IMR-90 (cell line): ENCODE measurements around the gene GRIK1. TPM values are rescaled to one million over a fixed set of nuclear protein-coding genes. Genes with fewer than 3 reads are reported as not detected.

ENCODE experiments used
- ATAC-seq: fragments of 200-7000 bp; cut with Tn5 transposase; 2 replicates; pipeline ENCODE4 v1.9.1; 2020; ENCODE audit warnings: low read depth, mild to moderate bottlenecking, moderate library complexity
- BruUV-seq: library from RNA; stranded (reverse); fragments of 400-500 nt; replicated peaks from 2 replicates; lab custom pipeline; 2021; lab: Mats Ljungman, UMichigan
- CTCF ChIA-PET: fragments of 300-600 bp; formaldehyde crosslinking; extraction: SDS; loops from one replicate; lab custom pipeline; 2021; ENCODE audit warnings: antibody characterized with exemption; lab: Yijun Ruan, JAX
- POLR2A ChIA-PET: fragments of 300-600 bp; sonication (Branson Sonifier 250); formaldehyde crosslinking; loops from one replicate; lab custom pipeline; 2022; ENCODE audit warnings: antibody characterized with exemption; ENCODE audit not compliant: unreplicated experiment; lab: Charles Lee
- DNase-seq: peaks from one replicate; pipeline ENCODE4 v3.0.0; 2013
- H2AFZ ChIP-seq: replicated peaks from 2 replicates; pipeline ENCODE3; 2013; ENCODE audit warnings: low read length, mild to moderate bottlenecking; ENCODE audit not compliant: poor library complexity
- H2AK5ac ChIP-seq: 2 replicates; pipeline ENCODE4 v1.6.1; 2013; ENCODE audit warnings: low read depth, low read length, inconsistent platforms
- H2AK9ac ChIP-seq: replicated peaks from 2 replicates; pipeline ENCODE3; 2013; ENCODE audit warnings: mild to moderate bottlenecking, low read depth, low read length, moderate library complexity; ENCODE audit not compliant: poor library complexity
- H2BK120ac ChIP-seq: 2 replicates; pipeline ENCODE4 v1.6.1; 2013; ENCODE audit warnings: low read depth, low read length, inconsistent platforms
- H2BK15ac ChIP-seq: 3 replicates; pipeline ENCODE4 v1.6.1; 2013; ENCODE audit warnings: low read depth, low read length, inconsistent platforms
- H2BK20ac ChIP-seq: 2 replicates; pipeline ENCODE4 v1.6.1; 2013; ENCODE audit warnings: low read depth, mild to moderate bottlenecking, inconsistent platforms, low read length, moderate library complexity
- H2BK5ac ChIP-seq: 2 replicates; pipeline ENCODE4 v1.6.1; 2013; ENCODE audit warnings: mild to moderate bottlenecking, low read depth, low read length, inconsistent platforms; ENCODE audit not compliant: poor library complexity, severe bottlenecking
- H3K14ac ChIP-seq: replicated peaks from 2 replicates; pipeline ENCODE4 v1.6.1; 2013; ENCODE audit warnings: low read depth, low read length, inconsistent platforms
- H3K18ac ChIP-seq: 2 replicates; pipeline ENCODE4 v1.6.1; 2013; ENCODE audit warnings: low read depth, low read length, control low read depth
- H3K23ac ChIP-seq: 2 replicates; pipeline ENCODE4 v1.6.1; 2013; ENCODE audit warnings: low read depth, low read length, inconsistent platforms
- H3K27ac ChIP-seq: 2 replicates; pipeline ENCODE4 v1.5.1; 2013; ENCODE audit warnings: mild to moderate bottlenecking, control low read depth, low read length; ENCODE audit not compliant: insufficient read depth
- H3K27me3 ChIP-seq: 2 replicates; pipeline ENCODE4 v1.6.1; 2013; ENCODE audit warnings: low read length; ENCODE audit not compliant: control insufficient read depth, insufficient read depth
- H3K36me3 ChIP-seq: 2 replicates; pipeline ENCODE4 v1.6.1; 2013; ENCODE audit warnings: low read length, mixed read lengths; ENCODE audit not compliant: control insufficient read depth, insufficient read depth
- H3K4ac ChIP-seq: 2 replicates; pipeline ENCODE4 v1.6.1; 2013; ENCODE audit warnings: low read depth, low read length, inconsistent platforms
- H3K4me1 ChIP-seq: 2 replicates; pipeline ENCODE4 v1.6.1; 2013; ENCODE audit warnings: low read length, mixed read lengths; ENCODE audit not compliant: control insufficient read depth, insufficient read depth
- H3K4me2 ChIP-seq: 2 replicates; pipeline ENCODE4 v1.6.1; 2013; ENCODE audit warnings: low read depth, mild to moderate bottlenecking, control low read depth, low read length, moderate library complexity
- H3K4me3 ChIP-seq: 2 replicates; pipeline ENCODE4 v1.5.1; 2013; ENCODE audit warnings: low read depth, mild to moderate bottlenecking, control low read depth, low read length, moderate library complexity; ENCODE audit not compliant: insufficient read depth
- H3K56ac ChIP-seq: 2 replicates; pipeline ENCODE4 v1.6.1; 2013; ENCODE audit warnings: low read length, inconsistent platforms; ENCODE audit not compliant: insufficient read depth; ENCODE audit errors: extremely low read depth
- H3K79me1 ChIP-seq, 2 experiments: 2 replicates each; pipeline ENCODE4 v1.6.1; 2013; ENCODE audit warnings: low read length in 2 of 2, inconsistent platforms in 1 of 2, low read depth in 1 of 2
- H3K9ac ChIP-seq: 2 replicates; pipeline ENCODE4 v1.6.1; 2013; ENCODE audit warnings: low read depth, low read length, control low read depth
- H3K9me1 ChIP-seq: 2 replicates; pipeline ENCODE4 v1.6.1; 2013; ENCODE audit warnings: low read length, inconsistent platforms; ENCODE audit not compliant: insufficient read depth
- H3K9me3 ChIP-seq: 2 replicates; pipeline ENCODE4 v1.6.1; 2013; ENCODE audit warnings: low read length; ENCODE audit not compliant: control insufficient read depth, insufficient read depth
- H4K20me1 ChIP-seq: 2 replicates; pipeline ENCODE4 v1.6.1; 2013; ENCODE audit warnings: low read length, inconsistent platforms; ENCODE audit not compliant: insufficient read depth
- H4K5ac ChIP-seq: 2 replicates; pipeline ENCODE4 v1.6.1; 2013; ENCODE audit warnings: mild to moderate bottlenecking, low read depth, low read length, control low read depth
- H4K8ac ChIP-seq, 2 experiments: 2 replicates each; pipeline ENCODE4 v1.6.1; 2013; ENCODE audit warnings: low read depth in 2 of 2, low read length in 2 of 2, control low read depth in 1 of 2, inconsistent platforms in 1 of 2
- H4K91ac ChIP-seq: 2 replicates; pipeline ENCODE4 v1.6.1; 2013; ENCODE audit warnings: low read depth, low read length, inconsistent platforms; ENCODE audit not compliant: insufficient read depth
- CHD1 ChIP-seq: IDR thresholded peaks from 2 replicates; pipeline ENCODE4 v1.6.1; 2012; ENCODE audit warnings: low read depth, low read length, improper control_type of control experiment
- MAFK ChIP-seq: IDR thresholded peaks from 2 replicates; pipeline ENCODE4 v1.6.1; 2012; ENCODE audit warnings: low read depth, low read length, improper control_type of control experiment
- MAZ ChIP-seq: IDR thresholded peaks from 2 replicates; pipeline ENCODE4 v1.6.1; 2012; ENCODE audit warnings: low read depth, mild to moderate bottlenecking, low read length, improper control_type of control experiment, moderate library complexity, borderline replicate concordance
- MXI1 ChIP-seq: IDR thresholded peaks from 2 replicates; pipeline ENCODE4 v1.6.1; 2012; ENCODE audit warnings: low read depth, mild to moderate bottlenecking, low read length, moderate library complexity, borderline replicate concordance
- NFE2L2 ChIP-seq: fragments of 150-350 bp; IDR thresholded peaks from 2 replicates; pipeline ENCODE4 v1.6.1; 2016; ENCODE audit warnings: low read depth, mild to moderate bottlenecking, low read length
- POLR2A ChIP-seq: IDR thresholded peaks from 2 replicates; pipeline ENCODE4 v1.6.1; 2012; ENCODE audit warnings: mild to moderate bottlenecking, low read depth, low read length
- RAD21 ChIP-seq: IDR thresholded peaks from 2 replicates; pipeline ENCODE4 v1.6.1; 2012; ENCODE audit warnings: low read length, improper control_type of control experiment
- RCOR1 ChIP-seq: IDR thresholded peaks from 2 replicates; pipeline ENCODE4 v1.6.1; 2012; ENCODE audit warnings: mild to moderate bottlenecking, low read length, improper control_type of control experiment; ENCODE audit not compliant: insufficient replicate concordance
- RFX5 ChIP-seq: IDR thresholded peaks from 2 replicates; pipeline ENCODE4 v1.8.0; 2012; ENCODE audit warnings: low read depth, mild to moderate bottlenecking, low read length, moderate library complexity
- WGBS, 2 experiments: methylation state at CpG; one replicate each; pipeline versions ENCODE4 v1.1.5 to v1.1.7; 2013; ENCODE audit warnings: missing lambda C conversion rate in 2 of 2; ENCODE audit not compliant: insufficient read length in 1 of 2; ENCODE audit errors: extremely low coverage in 2 of 2; 5-methylcytosine and 5-hydroxymethylcytosine counted together
- dilution Hi-C: fragments of 300-500 bp; cut with HindIII; formaldehyde crosslinking; loops from one replicate; pipeline ENCODE4 v1.14.3; 2018; ENCODE audit warnings: low sequenced_read_pairs; ENCODE audit not compliant: unreplicated experiment
- in situ Hi-C: fragments of 300-500 bp; cut with MboI; formaldehyde crosslinking; loops from 3 replicates; pipeline ENCODE4 v1.14.3; 2019; ENCODE audit warnings: low sequenced_read_pairs, inconsistent platforms, mixed read lengths
- intact Hi-C: fragments of 100-400 bp; cut with micrococcal nuclease; formaldehyde crosslinking; loops from 2 replicates; pipeline ENCODE4 v1.10.0; 2022
- polyA plus RNA-seq, 3 experiments: library from polyadenylated mRNA; depleted of rRNA; stranded (reverse); fragments of >200 nt; gene quantifications; 2 replicates each; pipeline ENCODE4 v1.2.3, GENCODE V29; 2012; ENCODE audit warnings: low replicate concordance in 1 of 3
- total RNA-seq: library from RNA; depleted of rRNA; stranded (reverse); fragments of >200 nt; gene quantifications from 2 replicates; pipeline ENCODE4 v1.2.3, GENCODE V29; 2012
- TF ChIP-seq, protein P1 (sequence below): conservative IDR thresholded peaks from 2 replicates; pipeline ENCODE4 v1.5.1; 2012; ENCODE audit warnings: mild to moderate bottlenecking, low read depth, low read length, improper control_type of control experiment
- TF ChIP-seq, protein P2 (sequence below): fragments of 150-350 bp; IDR thresholded peaks from 2 replicates; pipeline ENCODE4 v1.6.1; 2017; ENCODE audit warnings: mild to moderate bottlenecking, antibody characterized with exemption, low read length, low read depth

GRIK1 gene
- total and polyA plus RNA-seq, 2 of the 4 experiments (the other 2 are of a cell fraction), result not detected

DNA sequence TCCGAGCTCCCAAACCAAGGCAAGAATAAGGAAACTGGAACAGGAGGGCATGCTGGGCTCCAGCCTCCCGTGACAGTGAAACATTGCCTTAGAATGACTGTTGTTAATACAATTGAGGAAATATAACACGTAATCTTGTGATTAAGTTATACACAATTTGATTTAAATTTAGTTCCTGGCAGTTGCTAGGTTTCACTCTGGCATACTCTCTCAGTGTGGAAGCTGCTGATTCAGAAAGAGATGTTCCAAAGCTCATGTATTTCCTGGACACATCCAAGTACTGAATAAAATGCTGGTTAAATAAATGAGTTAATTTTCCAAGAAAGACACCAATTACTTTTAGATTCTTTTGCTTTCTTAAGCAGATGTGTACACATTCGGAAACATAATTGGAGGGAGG, 176.1 kb downstream of the GRIK1 start:
- Histone ChIP-seq H4K5ac (no peak overlapping the region), H3K23ac (no peak overlapping the region), H2BK120ac (no peak overlapping the region), H2AFZ (no peak overlapping the region), H4K91ac (no peak overlapping the region), H3K4me2 (no peak overlapping the region), H3K56ac (no peak overlapping the region), H2AK9ac (no peak overlapping the region), H3K27me3 (no peaks in the 10 kb centered on the region; the same call in none of the 2 replicates), H3K4me1 (no peaks in the 10 kb centered on the region), H3K9me1 (no peaks in the 10 kb centered on the region), H3K79me1 (no peaks in the 10 kb centered on the region), H4K20me1 (no peaks in the 10 kb centered on the region), H2BK5ac (no peak overlapping the region), H3K9me3 (no peaks in the 10 kb centered on the region), H2BK20ac (no peak overlapping the region), H3K4me3 (no peak overlapping the region), H3K18ac (no peak overlapping the region), H3K9ac (no peak overlapping the region), H3K36me3 (no peaks in the 10 kb centered on the region), H4K8ac (no peak overlapping the region), H2BK15ac (no peak overlapping the region), H3K14ac (no peak overlapping the region), H3K4ac (no peak overlapping the region), H2AK5ac (no peak overlapping the region), H3K27ac (no peak overlapping the region)
- DNase-seq, result no peak
- ChIA-PET CTCF (interaction anchor here (0.6 kb wide), 1 partner anchor 8 kb away, joined by 3 read pairs; no protein-coding TSS in a partner anchor), POLR2A (no interaction called here)
- no peak for ATAC-seq
- TF ChIP-seq NFE2L2 (no peak), MAZ (no peak), RFX5 (no peak), MXI1 (no peak), RAD21 (no peak), POLR2A (no peak), MAFK (no peak), CHD1 (no peak), RCOR1 (no peak)
- TF ChIP-seq, protein P1, sequence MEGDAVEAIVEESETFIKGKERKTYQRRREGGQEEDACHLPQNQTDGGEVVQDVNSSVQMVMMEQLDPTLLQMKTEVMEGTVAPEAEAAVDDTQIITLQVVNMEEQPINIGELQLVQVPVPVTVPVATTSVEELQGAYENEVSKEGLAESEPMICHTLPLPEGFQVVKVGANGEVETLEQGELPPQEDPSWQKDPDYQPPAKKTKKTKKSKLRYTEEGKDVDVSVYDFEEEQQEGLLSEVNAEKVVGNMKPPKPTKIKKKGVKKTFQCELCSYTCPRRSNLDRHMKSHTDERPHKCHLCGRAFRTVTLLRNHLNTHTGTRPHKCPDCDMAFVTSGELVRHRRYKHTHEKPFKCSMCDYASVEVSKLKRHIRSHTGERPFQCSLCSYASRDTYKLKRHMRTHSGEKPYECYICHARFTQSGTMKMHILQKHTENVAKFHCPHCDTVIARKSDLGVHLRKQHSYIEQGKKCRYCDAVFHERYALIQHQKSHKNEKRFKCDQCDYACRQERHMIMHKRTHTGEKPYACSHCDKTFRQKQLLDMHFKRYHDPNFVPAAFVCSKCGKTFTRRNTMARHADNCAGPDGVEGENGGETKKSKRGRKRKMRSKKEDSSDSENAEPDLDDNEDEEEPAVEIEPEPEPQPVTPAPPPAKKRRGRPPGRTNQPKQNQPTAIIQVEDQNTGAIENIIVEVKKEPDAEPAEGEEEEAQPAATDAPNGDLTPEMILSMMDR, result no peak
- TF ChIP-seq, protein P2, sequence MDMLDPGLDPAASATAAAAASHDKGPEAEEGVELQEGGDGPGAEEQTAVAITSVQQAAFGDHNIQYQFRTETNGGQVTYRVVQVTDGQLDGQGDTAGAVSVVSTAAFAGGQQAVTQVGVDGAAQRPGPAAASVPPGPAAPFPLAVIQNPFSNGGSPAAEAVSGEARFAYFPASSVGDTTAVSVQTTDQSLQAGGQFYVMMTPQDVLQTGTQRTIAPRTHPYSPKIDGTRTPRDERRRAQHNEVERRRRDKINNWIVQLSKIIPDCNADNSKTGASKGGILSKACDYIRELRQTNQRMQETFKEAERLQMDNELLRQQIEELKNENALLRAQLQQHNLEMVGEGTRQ, result no peak
- intact Hi-C loops, result no loop called here
- dilution Hi-C loops, result no loop called here
- no TSS peak for BruUV-seq
- no CpG with 5 or more reads among the region's 4 CpGs for WGBS, 2 experiments
- in situ Hi-C loops, result no loop called here
